ENCODE results near the gene ANGPT4.
"Not testable (repeated sequence)": the region's sequence is repeated elsewhere in the genome, so short reads cannot be mapped to it uniquely, and the experiment has no call there.

The ANGPT4 gene

DNA sequence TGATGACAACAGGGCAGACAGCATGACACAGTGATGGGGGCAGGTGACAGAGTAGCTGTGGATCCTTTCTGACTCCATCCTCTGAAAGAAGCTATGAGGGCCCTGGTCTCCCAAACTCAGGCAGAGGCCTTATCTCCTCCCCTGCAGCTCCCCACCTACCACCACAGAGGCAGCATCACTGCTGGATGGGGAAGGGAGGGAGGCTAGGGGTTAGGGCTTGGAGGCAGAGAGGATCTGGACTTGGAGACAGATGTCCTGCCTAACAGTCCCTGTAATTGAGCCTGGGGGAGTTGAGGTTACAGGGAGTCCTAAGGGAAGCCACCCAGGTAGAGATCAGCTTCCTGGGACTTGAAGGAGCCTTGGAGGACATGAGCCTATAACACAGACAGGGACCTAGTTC, 44.7 kb downstream of the ANGPT4 start:
- DNase-seq, result no peak

DNA sequence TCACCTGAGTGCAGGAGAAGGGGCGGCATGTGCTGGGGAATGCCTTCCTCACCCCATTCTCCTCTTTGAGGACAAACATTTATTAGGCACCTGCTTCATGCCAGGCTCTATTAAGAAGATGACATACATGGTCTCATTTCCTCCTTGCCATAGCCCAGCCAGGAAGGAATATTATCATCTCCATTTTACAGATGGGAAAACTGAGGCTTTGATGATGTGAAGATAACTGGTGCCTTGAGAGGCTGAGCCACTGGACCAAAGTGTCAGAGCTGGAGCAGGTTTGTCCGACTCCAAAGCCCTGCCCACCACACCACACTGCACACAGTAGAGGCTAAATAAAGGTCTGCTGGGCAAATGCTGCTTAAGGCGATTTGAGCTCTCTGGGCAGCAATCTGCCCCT, 45.4 kb downstream of the ANGPT4 start:
- DNase-seq, result no peak

DNA sequence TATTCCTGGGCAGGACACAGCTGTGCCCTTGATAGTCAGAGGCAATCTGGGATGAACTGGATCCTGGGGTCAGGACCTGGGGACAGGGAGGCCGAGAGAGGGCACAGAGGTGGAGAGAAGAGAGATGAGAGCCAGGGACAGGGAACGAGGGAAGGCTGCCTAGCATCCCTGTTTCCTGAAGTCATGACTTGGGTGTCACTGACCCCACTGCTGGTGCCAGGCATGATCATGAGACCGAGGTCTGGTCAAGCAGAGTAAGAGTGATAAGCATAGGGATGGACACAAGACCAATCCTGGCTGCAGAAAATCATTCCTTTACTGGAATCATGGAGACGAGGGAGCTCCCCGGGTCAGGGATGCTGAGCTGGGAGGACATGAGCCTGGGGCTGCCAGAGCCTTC, 46.5 kb downstream of the ANGPT4 start:
- no peak for DNase-seq

DNA sequence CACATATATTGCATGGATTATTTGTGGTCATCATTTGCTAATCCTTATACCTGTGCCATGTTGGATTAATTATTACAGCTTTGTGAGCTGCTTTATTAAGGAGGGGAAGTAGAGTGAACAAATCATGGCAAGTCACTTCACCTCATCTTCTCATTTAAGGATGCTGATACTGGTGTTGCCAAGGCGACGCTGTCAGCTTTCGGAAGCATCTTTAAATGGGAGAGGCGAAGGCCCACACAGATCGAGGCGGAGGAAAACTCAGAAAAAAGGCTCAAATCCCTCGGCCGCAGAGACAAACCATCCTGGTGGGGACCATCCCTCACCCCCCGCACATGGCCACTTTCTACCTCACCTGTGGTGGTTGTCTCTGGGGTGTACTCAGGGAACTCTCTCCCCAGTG, 47.9 kb downstream of the ANGPT4 start:
- no peak for DNase-seq

DNA sequence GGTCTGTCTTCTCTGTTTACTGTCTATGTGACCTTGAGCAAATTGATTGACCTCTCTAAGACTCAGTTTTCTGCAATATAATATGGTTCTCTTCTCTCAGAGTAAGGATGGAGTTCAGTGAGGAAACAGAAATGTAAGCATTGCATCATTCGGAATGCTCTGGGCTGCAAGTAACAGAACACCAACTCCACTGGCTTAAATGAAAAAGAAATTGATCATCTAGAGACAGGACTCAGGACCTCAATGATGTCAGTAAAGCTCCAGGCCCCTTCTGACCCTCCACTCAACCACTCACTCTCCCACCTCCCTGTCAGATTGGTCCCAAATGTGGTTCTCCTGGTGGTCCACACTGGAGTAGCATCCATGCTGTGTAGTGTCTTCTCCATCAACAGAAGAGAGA, 50.7 kb downstream of the ANGPT4 start:
- DNase-seq, result no peak

DNA sequence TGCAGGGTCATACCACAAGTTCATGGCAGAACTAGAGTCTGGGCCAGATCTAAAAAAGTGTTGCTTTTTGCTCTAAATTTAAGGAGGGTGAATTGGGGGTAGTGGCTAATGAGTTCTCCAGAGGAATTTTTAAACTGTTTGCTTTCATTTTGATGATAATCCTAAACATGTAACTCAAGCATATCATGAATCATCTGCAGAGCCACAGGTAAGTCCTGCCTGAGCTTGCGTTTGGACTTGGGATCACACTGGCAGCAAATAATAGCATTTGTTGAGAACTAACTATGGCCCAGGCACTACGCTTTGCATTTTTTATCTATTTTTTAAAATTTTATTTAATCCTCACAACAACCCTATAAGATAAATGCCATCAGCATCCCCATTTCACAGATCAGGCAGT, 55.2 kb downstream of the ANGPT4 start:
- DNase-seq, result no peak

DNA sequence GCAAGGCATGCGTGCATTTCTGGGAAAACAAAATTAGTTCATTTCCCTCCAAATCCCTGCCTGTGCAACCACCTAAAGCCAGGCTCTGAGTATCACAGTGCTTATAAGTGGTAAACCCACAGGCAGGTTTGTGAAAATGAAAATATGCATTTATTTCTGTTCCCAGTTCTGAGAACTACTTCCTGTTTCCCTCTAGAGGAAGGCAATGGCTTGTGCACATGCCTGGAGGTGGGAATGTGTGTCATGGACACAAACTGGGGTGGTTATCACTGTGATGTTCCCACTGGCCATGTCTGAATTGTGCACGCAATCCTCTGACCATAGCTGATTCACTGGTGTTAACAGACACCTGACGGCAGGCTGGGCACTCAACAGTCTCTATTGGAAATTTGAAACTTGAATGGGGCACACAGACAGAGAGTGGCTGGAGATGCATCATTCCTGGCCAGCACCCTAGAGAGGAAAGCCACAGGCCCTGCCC, 56.3 kb downstream of the ANGPT4 start:
- DNase-seq, result peak in 1 of 2 experiments; percentile 26

DNA sequence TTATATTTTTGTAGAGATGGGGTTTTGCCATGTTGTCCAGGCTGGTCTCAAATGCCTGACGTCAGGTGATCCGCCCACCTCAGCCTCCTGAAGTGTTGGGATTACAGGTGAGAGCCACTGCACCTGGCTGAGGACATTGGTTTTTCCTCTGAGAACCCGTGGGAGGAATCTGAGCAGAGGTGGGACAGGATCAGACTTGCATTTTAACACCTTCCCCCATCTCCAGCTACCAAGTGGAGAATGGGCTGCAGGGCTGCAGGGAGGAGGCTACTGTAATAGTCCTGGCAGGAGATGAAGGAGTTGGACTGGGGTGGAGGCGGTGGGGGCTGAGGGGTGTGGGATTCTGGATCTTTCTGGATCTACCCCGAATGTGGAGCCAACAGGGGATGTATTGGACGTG, 58.1 kb downstream of the ANGPT4 start:
- DNase-seq, result no peak

DNA sequence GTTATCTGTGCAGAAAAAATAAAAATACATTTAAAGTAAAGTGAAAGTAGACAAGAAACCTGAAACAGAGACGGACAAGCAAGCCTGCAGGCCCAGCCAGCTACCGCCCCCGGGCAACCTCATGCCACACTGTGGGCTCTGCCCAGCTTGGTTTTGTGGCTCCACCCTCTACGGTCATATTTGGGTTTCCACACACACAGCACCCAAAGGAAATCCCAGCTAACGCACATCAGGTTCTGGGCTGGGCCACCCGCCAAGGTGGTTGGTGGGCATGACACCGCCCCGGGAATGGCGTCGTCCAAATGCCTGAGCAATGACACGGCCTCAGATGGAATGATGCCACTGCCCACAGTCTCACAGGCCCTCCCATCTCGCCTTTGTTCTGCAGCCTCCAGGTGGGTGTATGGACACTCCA, 59.8 kb downstream of the ANGPT4 start:
- no peak for DNase-seq

DNA sequence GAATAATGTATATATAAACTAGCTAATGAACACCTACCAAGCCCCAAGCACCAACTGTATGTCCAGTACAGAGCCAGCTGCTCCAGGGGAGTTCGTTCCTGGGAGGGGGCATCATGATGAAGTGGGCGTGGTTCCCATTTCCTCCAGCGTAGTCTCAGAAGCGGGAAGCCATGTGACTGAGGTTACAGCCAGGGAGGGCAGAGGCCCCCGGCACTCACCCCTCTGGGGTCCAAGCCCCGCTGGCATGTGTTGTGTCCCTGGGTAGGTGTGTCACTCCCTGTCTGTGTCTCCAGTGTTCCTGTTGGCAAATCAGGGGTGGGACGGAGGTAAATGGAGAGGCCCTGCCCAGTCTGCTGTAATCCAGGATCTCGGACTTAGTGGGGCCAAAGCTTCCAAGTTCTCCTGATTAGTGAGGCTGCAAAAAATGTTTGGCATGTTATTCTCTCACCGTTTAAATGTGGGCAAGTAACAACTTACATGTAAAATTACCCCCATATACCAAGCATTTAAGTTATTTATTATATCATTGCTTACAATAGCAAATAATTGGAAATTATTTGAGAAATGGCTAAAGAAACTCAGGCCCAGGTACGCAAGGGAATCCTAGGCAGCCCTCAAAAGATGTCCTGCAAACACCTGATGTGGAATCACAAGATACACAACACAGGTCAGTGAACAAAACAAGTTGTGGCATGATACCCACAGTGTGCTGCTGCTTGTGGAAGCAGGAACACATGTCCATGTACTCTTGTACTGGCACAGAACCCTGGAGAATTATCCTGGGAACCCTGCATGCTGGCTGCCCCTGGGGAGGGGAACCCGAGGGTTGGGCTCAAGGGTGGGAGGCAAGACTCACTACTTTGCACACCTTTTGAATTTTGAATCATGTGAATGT, 60.4 kb downstream of the ANGPT4 start:
- no peak for DNase-seq

DNA sequence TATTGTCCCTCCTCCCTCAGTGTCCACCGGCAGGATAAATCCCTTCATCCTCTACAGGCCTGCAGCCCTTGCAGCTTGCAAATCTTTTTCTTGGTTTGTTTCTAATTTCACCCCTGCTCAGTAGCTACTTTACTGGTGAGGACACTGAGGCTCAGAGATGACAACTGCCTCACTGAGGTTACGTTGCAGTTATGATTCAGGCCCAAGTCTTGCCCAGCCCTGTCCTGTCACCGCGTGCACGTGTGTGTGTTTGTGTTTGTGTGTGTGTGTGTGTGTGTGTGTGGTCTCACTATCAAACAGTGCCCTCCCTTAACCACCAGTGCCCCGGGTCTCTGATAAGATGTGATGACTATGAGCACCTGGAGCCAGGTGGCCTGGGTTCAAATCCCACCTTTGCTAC, 61.5 kb downstream of the ANGPT4 start:
- no peak for DNase-seq

DNA sequence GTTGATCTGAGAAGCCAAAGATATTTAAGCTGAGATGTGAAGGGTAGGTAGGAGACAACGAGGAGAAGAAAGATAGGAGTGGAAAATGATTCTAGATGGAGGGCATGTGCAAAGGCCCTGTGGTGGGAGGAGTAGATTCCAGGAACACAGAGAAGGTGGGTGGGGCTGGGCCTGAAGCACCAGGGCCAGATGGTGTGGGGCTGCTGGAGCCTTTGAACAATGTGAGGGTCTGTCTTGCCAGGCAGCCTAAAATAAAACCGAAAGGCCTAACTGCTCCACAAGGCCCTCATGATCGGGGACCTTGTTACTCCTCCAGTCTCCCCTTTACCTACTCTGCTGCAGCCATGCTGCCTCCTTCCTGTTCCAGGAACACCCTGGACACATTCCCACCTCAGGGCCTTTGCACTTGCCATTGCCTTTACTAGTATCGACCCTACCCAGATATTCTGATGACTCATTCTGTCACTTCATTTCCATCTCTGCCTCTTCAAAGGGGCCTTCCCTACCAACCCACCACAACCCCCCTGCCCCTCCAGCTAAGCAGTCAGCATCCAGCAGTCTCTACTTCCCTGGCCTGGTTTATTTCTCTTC, 62.6 kb downstream of the ANGPT4 start:
- DNase-seq, result no peak

DNA sequence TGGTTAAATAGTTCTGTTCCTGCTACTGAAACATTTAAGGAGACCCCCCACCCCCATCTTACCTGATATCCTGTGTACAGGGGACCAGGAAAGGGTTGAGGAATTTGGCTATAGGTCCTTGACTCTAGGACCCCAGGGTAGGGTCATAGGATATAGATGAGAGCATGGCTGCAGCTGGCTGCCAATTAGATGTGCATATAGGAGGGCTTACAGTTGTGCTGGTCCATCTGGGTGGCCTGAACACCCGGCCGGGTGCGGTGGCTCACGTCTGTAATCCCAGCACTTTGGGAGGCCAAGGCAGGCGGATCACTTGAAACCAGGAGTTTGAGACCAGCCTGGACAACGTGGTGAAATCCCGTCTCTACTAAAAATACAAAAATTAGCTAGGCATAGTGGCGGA, 67.4 kb downstream of the ANGPT4 start:
- not testable (repeated sequence) for DNase-seq

DNA sequence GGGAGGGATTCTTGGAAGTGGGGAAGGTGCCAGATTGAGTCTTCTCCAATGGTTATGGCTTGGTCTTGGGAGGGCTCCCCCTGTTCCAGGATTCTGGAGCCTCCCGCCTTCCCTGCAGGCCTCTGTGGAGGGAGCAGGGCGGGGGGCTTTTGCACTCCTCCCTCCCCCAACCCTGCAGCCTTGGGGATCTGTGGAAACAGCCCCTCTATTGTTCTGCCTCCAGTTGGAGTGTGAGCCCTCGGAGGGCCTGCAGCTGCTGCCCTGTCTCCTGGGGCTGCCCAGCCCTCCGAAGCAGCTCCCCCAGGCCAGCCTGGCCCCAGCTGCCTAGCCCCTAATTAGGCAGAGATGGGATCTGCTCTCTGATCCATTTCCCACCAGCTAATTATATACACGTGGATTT, 67.9 kb downstream of the ANGPT4 start:
- DNase-seq, result no peak

DNA sequence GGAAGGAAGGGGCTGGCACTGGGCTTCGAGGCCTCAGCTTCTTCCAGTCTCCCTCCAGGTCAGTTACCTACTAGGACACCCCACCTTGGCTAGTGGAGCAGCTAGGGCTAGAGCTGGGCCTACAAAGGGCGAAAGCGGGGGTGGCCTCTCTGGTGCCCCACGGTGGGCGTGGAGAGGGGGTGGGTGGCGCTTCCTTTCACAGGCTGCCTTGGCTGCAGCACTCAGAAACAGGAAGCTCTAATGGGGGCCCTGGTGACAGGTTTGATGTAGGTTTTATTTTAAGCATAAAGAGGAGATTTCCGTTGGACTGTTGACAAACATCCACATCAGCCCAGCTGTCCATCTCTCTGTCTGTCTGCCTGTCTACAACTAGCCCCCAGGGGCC, 69.2 kb downstream of the ANGPT4 start:
- DNase-seq, result peak; percentile 85 to 90

DNA sequence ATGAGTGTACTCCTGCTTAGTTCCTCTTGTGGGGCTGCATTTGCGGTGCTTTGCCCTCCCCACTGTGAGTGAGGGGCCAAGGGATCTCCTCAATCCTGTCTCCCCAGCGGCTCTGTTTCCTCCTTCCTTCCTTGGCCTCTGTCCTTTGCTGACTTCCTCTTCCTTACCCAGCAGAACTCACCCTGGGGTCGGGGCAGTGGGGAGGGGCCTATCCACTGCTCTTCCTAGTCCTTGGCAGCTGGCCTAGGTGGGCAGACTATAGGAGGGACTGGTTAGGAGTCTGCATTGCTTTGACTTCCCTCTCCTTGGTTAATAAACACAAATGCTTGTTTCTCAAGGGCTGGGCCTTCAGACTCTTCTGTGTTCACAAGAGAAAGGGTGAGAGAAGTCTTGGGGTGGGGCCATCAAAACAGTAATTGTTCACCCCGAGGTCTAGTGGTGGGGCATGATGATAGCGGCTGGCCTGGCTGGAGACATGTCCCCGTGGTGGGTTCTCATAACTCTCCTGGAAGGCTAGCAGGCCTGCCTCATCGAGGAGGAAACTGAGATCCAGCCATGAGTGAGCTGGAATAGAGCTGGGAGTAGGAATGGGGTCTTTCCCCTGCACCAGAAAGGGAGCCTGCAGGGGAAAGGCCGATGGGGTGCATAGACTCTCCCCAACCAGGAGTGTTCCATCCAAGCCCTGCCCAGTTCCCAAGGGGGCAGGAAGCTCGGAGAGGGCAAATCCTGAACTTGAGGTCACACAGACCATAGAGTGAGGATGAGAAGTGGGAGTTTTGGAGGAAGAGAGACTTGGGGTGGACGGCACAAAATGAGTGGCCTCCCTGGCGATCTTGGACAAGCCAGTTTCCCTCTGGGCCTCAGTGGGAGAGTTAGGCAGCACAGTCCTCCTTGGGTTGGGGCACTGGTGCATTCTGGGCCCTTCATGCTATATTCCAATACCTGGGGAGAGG, 69.9 kb downstream of the ANGPT4 start:
- DNase-seq, result peak; percentile 76 to 82

DNA sequence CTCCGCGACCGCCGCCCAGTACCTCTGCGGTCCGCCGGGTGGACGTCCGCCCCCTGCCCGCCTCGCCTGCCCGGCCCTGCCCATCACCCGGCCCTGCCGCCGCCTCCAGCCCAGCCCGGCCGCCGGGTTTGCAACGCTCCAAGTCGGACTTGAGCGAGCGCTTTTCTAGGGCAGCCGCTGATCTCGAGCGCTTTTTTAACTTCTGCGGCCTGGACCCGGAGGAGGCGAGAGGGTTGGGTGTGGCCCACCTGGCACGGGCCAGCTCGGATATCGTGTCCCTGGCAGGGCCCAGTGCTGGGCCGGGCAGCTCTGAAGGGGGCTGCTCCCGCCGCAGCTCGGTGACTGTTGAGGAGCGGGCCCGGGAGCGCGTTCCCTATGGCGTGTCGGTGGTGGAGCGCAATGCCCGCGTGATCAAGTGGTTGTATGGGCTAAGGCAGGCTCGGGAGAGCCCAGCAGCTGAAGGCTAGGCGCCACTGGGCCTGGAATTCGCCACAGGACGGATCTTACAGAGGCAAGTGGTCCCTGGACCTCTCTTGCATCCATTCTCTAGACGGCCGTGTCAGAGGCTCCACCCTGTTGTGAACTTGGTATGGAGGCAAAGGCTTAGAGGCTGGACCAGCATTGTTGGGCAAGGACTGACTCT, 70.8 kb downstream of the ANGPT4 start:
- DNase-seq, result peak in 1 of 2 experiments; percentile 51

DNA sequence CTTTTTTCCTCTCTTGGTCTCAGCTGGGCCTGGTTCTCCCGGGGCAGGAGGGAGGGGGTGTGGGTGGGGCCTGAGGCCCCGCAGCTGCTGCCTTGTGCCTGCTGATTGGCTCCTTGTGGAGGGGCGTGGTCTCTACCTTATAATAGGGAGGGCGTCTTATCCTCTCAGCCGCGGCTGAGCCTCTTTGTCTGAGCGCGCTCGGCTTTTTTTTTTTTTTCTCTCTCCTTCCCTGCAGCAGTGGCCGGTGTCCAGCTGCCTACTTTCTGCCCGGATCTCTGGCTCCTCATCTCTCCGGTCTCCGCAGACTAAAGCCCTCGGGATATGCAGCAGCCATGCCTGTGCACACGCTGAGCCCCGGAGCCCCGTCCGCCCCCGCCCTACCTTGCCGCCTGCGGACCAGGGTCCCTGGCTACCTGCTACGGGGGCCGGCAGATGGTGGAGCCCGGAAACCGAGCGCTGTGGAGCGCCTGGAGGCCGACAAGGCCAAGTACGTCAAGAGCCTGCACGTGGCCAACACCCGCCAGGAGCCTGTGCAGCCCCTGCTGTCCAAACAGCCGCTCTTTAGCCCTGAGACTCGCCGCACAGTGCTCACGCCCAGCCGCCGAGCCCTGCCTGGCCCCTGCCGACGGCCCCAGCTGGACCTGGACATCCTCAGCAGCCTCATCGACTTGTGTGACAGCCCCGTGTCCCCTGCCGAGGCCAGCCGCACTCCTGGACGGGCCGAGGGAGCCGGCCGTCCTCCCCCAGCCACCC, 71.5 kb downstream of the ANGPT4 start:
- DNase-seq, result peak; percentile 86 to 89

DNA sequence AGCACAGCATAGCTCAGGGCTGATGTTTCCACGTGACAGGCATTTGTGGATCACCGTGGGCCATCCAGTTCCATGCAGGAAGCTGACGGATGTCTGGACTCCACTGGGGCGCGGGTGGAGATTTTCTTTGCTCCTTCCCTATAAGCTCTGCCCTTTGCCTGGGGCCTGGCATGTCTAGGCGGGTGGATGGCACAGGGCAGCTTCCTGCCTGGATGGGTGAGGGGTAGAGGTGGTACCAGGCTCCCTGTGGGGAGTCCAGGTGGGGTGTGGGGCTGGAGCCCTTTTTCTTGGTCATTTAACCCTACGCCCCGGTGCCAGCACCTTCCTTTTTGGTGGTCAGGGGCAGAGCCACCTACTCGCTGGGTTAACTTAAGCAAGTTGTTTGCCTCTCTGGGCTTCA, 72.2 kb downstream of the ANGPT4 start:
- DNase-seq, result no peak

DNA sequence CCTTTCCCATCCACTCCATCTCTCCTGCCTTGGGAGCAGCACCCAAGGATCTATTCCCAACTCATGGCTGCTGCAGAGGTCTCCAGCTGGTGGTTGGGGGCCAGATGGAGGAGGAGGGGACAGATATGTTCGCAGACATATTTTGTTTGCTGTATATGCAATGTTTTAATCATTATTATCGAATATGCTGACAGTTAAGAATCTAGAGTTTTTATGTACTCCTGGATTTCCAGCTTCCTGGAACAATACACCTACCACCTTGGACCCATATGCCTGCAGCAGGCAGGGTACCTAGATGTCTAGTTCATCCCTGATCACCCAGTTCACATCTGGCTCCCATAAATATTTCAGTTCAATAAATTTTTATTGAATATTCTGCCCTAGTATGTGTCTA, 73.6 kb downstream of the ANGPT4 start:
- DNase-seq, result no peak

DNA sequence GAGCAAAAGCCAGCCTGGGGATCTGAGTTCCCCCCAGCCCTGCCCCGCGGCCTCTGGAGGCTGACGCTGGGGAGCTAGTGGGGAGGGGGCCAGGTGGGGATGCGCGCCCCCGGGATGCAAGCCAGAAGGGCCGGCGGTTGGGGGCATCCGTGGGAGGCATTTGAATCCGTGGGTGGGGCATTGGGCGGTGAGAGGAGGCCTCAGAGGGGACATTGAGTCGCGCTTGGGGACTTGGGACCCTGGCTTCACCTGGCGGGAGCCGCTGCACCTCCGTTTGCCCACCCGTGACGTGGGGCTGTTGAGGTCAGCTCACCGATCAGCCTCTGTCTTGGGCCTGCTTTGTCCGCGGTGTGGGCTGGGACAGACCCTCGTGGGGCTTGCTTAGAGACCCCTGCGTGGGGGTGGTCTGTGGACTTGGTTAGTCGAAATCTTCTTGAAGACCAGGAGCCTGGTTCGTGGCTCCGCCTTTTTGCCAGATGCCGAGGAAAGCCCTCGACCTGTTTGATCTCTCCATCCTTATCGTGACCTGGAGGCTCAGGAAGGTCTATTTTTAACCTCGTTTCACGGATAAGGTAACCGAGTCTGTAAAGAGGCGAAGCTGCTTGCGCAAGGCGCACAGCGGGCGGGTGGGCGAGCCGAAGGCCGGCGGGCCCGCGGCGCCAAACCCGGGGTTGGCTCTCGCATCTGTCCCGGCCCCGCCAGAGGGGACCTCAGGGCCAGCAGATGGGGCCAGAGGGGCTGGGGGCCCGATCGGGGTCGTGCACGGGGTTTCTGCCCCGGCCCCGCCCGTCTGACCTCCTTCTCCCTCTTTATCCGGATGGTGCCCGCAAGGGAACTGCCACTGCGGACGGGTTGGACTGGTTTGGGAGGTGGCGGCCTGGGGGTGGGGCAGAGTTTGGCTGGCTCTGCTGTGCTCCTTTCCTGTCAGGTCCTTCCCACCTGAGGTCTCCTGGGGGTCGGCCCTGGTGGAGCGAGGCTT, 74.3 kb downstream of the ANGPT4 start:
- no peak for DNase-seq
